ENCODE measurements around the gene LRFN5. TPM values are rescaled to one million over a fixed set of nuclear protein-coding genes. Genes with fewer than 3 reads are reported as not detected.

LRFN5 gene
- total RNA-seq, 3 donors from 2014 or later (not counting 1 experiment from before 2014, with no cell fraction given): not detected

- ATAC-seq (no peak), DNase-seq (no peak)
- 3% methylated on average over 24 of the region's 24 CpGs for WGBS (ENCODE audit: insufficient coverage)
- no peak overlapping the region for H3K4me3 ChIP-seq (ENCODE audit: low read length)
- H3K36me3 ChIP-seq (ENCODE audit: control insufficient read depth, insufficient read depth, low read length): no peaks in the 10 kb centered on the region
- H3K4me1 ChIP-seq (ENCODE audit: control insufficient read depth, insufficient read depth, low read length): no peaks in the 10 kb centered on the region
- peaks cover 16% of the 10 kb centered on the region for H3K36me3 Mint-ChIP-seq
- no peak overlapping the region for H3K4me3 Mint-ChIP-seq
- H3K9me3 Mint-ChIP-seq: peaks cover 6 to 8% of the 10 kb centered on the region in 2 donors
- H3K9me3 ChIP-seq (ENCODE audit: control insufficient read depth, insufficient read depth, low read length): peaks cover 4% of the 10 kb centered on the region
- no peak overlapping the region for H3K27ac Mint-ChIP-seq
- no peak overlapping the region for H3K27ac ChIP-seq (ENCODE audit: low read length)
- no peaks in the 10 kb centered on the region for H3K4me1 Mint-ChIP-seq
- H3K27me3 ChIP-seq (ENCODE audit: control insufficient read depth, insufficient read depth, low read length): peaks cover 30% of the 10 kb centered on the region
- H3K27me3 Mint-ChIP-seq (ENCODE audit: low read depth in 2 of 2): peaks cover 40 to 41% of the 10 kb centered on the region in 2 donors
- intact Hi-C loops (cut with micrococcal nuclease): no loop called here
- no peak for TF ChIP-seq CTCF (IDR thresholded peaks at IDR 0.05)
Observed at GRCh38 chr14:41609704-41610183, 3.1 kb downstream of the LRFN5 start.

GRCh38 chr14:41615011-41615595, 8.4 kb downstream of the LRFN5 start:
- Mint-ChIP-seq H3K4me3 (no peak overlapping the region), H3K27ac (no peak overlapping the region), H3K9me3 (peaks cover 6 to 8% of the 10 kb centered on the region in 2 donors), H3K4me1 (no peaks in the 10 kb centered on the region), H3K36me3 (no peaks in the 10 kb centered on the region), H3K27me3 (ENCODE audit: low read depth in 2 of 2) (peaks cover 9 to 11% of the 10 kb centered on the region in 2 donors)
- intact Hi-C loops (cut with micrococcal nuclease): no loop called here
- DNase-seq (no peak), ATAC-seq (no peak)
- no peak for TF ChIP-seq CTCF (IDR thresholded peaks at IDR 0.05)
- Histone ChIP-seq H3K9me3 (ENCODE audit: control insufficient read depth, insufficient read depth, low read length) (no peaks in the 10 kb centered on the region), H3K4me3 (ENCODE audit: low read length) (no peak overlapping the region), H3K36me3 (ENCODE audit: control insufficient read depth, insufficient read depth, low read length) (no peaks in the 10 kb centered on the region), H3K27me3 (ENCODE audit: control insufficient read depth, insufficient read depth, low read length) (no peaks in the 10 kb centered on the region), H3K27ac (ENCODE audit: low read length) (no peak overlapping the region), H3K4me1 (ENCODE audit: control insufficient read depth, insufficient read depth, low read length) (no peaks in the 10 kb centered on the region)
- WGBS (ENCODE audit: insufficient coverage): 90% methylated on average over 2 of the region's 2 CpGs

- DNase-seq (no peak), ATAC-seq (no peak)
- H3K36me3 Mint-ChIP-seq: no peaks in the 10 kb centered on the region
- H3K4me3 Mint-ChIP-seq: no peak overlapping the region
- H3K4me3 ChIP-seq (ENCODE audit: low read length): no peak overlapping the region
- H3K27ac ChIP-seq (ENCODE audit: low read length): no peak overlapping the region
- peaks cover 2% of the 10 kb centered on the region in 2 donors for H3K9me3 Mint-ChIP-seq
- TF ChIP-seq CTCF (IDR thresholded peaks at IDR 0.05): no peak
- no peaks in the 10 kb centered on the region for H3K4me1 ChIP-seq (ENCODE audit: control insufficient read depth, insufficient read depth, low read length)
- H3K9me3 ChIP-seq (ENCODE audit: control insufficient read depth, insufficient read depth, low read length): no peaks in the 10 kb centered on the region
- no peaks in the 10 kb centered on the region for H3K27me3 ChIP-seq (ENCODE audit: control insufficient read depth, insufficient read depth, low read length)
- no peaks in the 10 kb centered on the region for H3K27me3 Mint-ChIP-seq (ENCODE audit: low read depth in 2 of 2)
- H3K4me1 Mint-ChIP-seq: no peaks in the 10 kb centered on the region
- no peak overlapping the region for H3K27ac Mint-ChIP-seq
- intact Hi-C loops (cut with micrococcal nuclease): no loop called here
- 20% methylated on average over 1 of the region's 1 CpG for WGBS (ENCODE audit: insufficient coverage)
- H3K36me3 ChIP-seq (ENCODE audit: control insufficient read depth, insufficient read depth, low read length): no peaks in the 10 kb centered on the region
Observed at GRCh38 chr14:41623736-41624135, 17.1 kb downstream of the LRFN5 start.

GRCh38 chr14:41629876-41630275, 23.2 kb downstream of the LRFN5 start:
- Histone ChIP-seq H3K27me3 (ENCODE audit: control insufficient read depth, insufficient read depth, low read length) (no peaks in the 10 kb centered on the region), H3K36me3 (ENCODE audit: control insufficient read depth, insufficient read depth, low read length) (no peaks in the 10 kb centered on the region), H3K9me3 (ENCODE audit: control insufficient read depth, insufficient read depth, low read length) (no peaks in the 10 kb centered on the region), H3K4me3 (ENCODE audit: low read length) (no peak overlapping the region), H3K27ac (ENCODE audit: low read length) (no peak overlapping the region), H3K4me1 (ENCODE audit: control insufficient read depth, insufficient read depth, low read length) (no peaks in the 10 kb centered on the region)
- no CpG with 5 or more reads among the region's 1 CpG for WGBS (ENCODE audit: insufficient coverage)
- no peak overlapping the region for H3K4me3 Mint-ChIP-seq
- H3K27ac Mint-ChIP-seq: no peak overlapping the region
- no peak for TF ChIP-seq CTCF (IDR thresholded peaks at IDR 0.05)
- H3K4me1 Mint-ChIP-seq: no peaks in the 10 kb centered on the region
- no peak for ATAC-seq
- H3K27me3 Mint-ChIP-seq (ENCODE audit: low read depth in 2 of 2): no peaks in the 10 kb centered on the region
- no peak for DNase-seq
- no peaks in the 10 kb centered on the region for H3K36me3 Mint-ChIP-seq
- H3K9me3 Mint-ChIP-seq: peaks cover 0 to 6% of the 10 kb centered on the region in 2 donors
- intact Hi-C loops (cut with micrococcal nuclease): no loop called here

Measured in natural killer cell (primary cell).